HFFc6 (cell line): ENCODE measurements around the gene BLVRB. TPM values are rescaled to one million over a fixed set of nuclear protein-coding genes. Genes with fewer than 3 reads are reported as not detected.

ENCODE experiments used
- DNase-seq: peaks from one replicate; pipeline ENCODE4 v3.0.0-alpha.2; 2018
- H3K27ac Mint-ChIP-seq: 2 replicates; pipeline ENCODE4 v1.8.0; 2020; ENCODE audit warnings: mild to moderate bottlenecking, mixed read lengths
- H3K27me3 Mint-ChIP-seq: 2 replicates; pipeline ENCODE4 v1.8.0; 2021; ENCODE audit warnings: mild to moderate bottlenecking, moderate library complexity, mixed read lengths; ENCODE audit not compliant: insufficient read depth
- H3K36me3 Mint-ChIP-seq: 2 replicates; pipeline ENCODE4 v1.8.0; 2021; ENCODE audit warnings: low read depth, mixed read lengths
- H3K4me1 Mint-ChIP-seq: 2 replicates; pipeline ENCODE4 v1.8.0; 2020; ENCODE audit warnings: low read depth, mixed read lengths
- H3K4me3 Mint-ChIP-seq: 2 replicates; pipeline ENCODE4 v1.8.0; 2020; ENCODE audit warnings: mild to moderate bottlenecking, moderate library complexity, mixed read lengths
- H3K9me3 Mint-ChIP-seq: 2 replicates; pipeline ENCODE4 v1.8.0; 2020; ENCODE audit warnings: mild to moderate bottlenecking, mixed read lengths
- CTCF ChIP-seq: fragments of 200-600 bp; sonication (generic); IDR thresholded peaks from 2 replicates; pipeline ENCODE4 v1.5.0; 2021; ENCODE audit warnings: antibody characterized with exemption, mild to moderate bottlenecking
- total RNA-seq, 6 experiments: library from RNA; stranded (reverse); fragmentation: NEBNext Ultra II Directional; extraction: Animal tissue kit (Norgen Biotek cat#: 25700); gene quantifications; 2 replicates in 1 of 6; 3 replicates in 5 of 6; pipeline ENCODE4 v1.2.3, GENCODE V29; 2021

Gene BLVRB
- total RNA-seq, 6 experiments from 2014 or later: 35.3 to 55.7 (median 52.5) TPM

- DNase-seq: no peak
- H3K4me3 Mint-ChIP-seq: no peak overlapping the region
- no peaks in the 10 kb centered on the region for H3K9me3 Mint-ChIP-seq
- no peak for TF ChIP-seq CTCF
- no peak overlapping the region for H3K27ac Mint-ChIP-seq
- H3K4me1 Mint-ChIP-seq: peaks cover 10% of the 10 kb centered on the region
- no peaks in the 10 kb centered on the region; the same call in none of the 2 replicates for H3K27me3 Mint-ChIP-seq
- no peaks in the 10 kb centered on the region for H3K36me3 Mint-ChIP-seq
Observed at GRCh38 chr19:40407714-40408597, 57.6 kb downstream of the BLVRB start.

GRCh38 chr19:40403262-40403984 lies 62.1 kb downstream of the BLVRB start:
- Mint-ChIP-seq H3K9me3 (no peaks in the 10 kb centered on the region), H3K27ac (peak overlapping the region; percentile 80), H3K4me3 (peak overlapping the region; percentile 89), H3K36me3 (no peaks in the 10 kb centered on the region), H3K4me1 (peaks cover 13% of the 10 kb centered on the region), H3K27me3 (peaks cover 2% of the 10 kb centered on the region)
- peak; percentile 78 for DNase-seq
- 0 out of 2 replicates have a peak, but pooled peaks have one; percentile 19 for TF ChIP-seq CTCF

GRCh38 chr19:40400559-40400958 lies 65.0 kb downstream of the BLVRB start:
- Mint-ChIP-seq H3K36me3 (no peaks in the 10 kb centered on the region), H3K9me3 (no peaks in the 10 kb centered on the region), H3K4me1 (peaks cover 13% of the 10 kb centered on the region), H3K27me3 (peaks cover 8% of the 10 kb centered on the region), H3K27ac (no peak overlapping the region), H3K4me3 (no peak overlapping the region)
- TF ChIP-seq CTCF: no peak
- no peak for DNase-seq

- Mint-ChIP-seq H3K27ac (no peak overlapping the region), H3K4me1 (peaks cover 13% of the 10 kb centered on the region), H3K36me3 (no peaks in the 10 kb centered on the region), H3K9me3 (no peaks in the 10 kb centered on the region), H3K27me3 (peaks cover 9% of the 10 kb centered on the region), H3K4me3 (no peak overlapping the region)
- TF ChIP-seq CTCF: no peak
- DNase-seq: no peak
Observed at GRCh38 chr19:40398417-40399131, 67.0 kb downstream of the BLVRB start.

Other genes with a start within 250 kb of the BLVRB start
- gene TTC9B, start 247.4 kb downstream of the BLVRB start, total RNA-seq: not detected
- under 1 TPM in 3 of 6 experiments, not detected in 3; 0.22 to 0.33 (median 0.31) TPM for gene CCNP, start 239.1 kb downstream of the BLVRB start, total RNA-seq
- gene AKT2, start 180.4 kb downstream of the BLVRB start, total RNA-seq: 100 to 1,000 TPM; 128 to 133 (median 130) TPM
- gene C19orf47, start 117.3 kb downstream of the BLVRB start, total RNA-seq: 10 to 100 TPM; 15.8 to 20.0 (median 18.5) TPM
- gene PLD3, start 117.0 kb downstream of the BLVRB start, total RNA-seq: 100 to 1,000 TPM; 141 to 211 (median 152) TPM
- under 1 TPM in 4 of 6 experiments, not detected in 2; 0.07 to 0.11 (median 0.10) TPM for gene HIPK4, start 75.6 kb downstream of the BLVRB start, total RNA-seq
- gene PRX, start 52.4 kb downstream of the BLVRB start, total RNA-seq: 1 to 10 TPM in 2 of 6 experiments, under 1 TPM in 4; 0.86 to 1.5 (median 0.94) TPM
- 10 to 100 TPM; 18.5 to 25.4 (median 21.2) TPM for gene SERTAD1, start 39.8 kb downstream of the BLVRB start, total RNA-seq
- 10 to 100 TPM; 35.9 to 47.0 (median 41.2) TPM for gene SERTAD3, start 21.4 kb downstream of the BLVRB start, total RNA-seq
- gene SPTBN4, start 1.3 kb upstream of the BLVRB start, total RNA-seq: under 1 TPM; 0.17 to 0.96 (median 0.54) TPM
- gene SHKBP1, start 111.1 kb upstream of the BLVRB start, total RNA-seq: 10 to 100 TPM; 58.5 to 95.2 (median 83.0) TPM
- 10 to 100 TPM; 36.6 to 54.9 (median 51.4) TPM for gene LTBP4, start 135.6 kb upstream of the BLVRB start, total RNA-seq
- gene NUMBL, start 224.9 kb upstream of the BLVRB start, total RNA-seq: 10 to 100 TPM; 49.1 to 58.3 (median 53.6) TPM